Mesothelial cell of epicardium (in vitro differentiated cells): Measurements from ENCODE around the gene FAM20A. TPM values are rescaled to one million over a fixed set of nuclear protein-coding genes. Genes with fewer than 3 reads are reported as not detected.
A peak's percentile ranks its signal among the peaks of the same experiment; 100 is the strongest.
"Not testable (repeated sequence)": the region's sequence is repeated elsewhere in the genome, so short reads cannot be mapped to it uniquely, and the experiment has no call there.

Experiments used
- DNase-seq, 2 experiments: peaks; one replicate each; pipeline ENCODE4 v3.0.0; 2021; ENCODE audit warnings: low spot score in 2 of 2; ENCODE audit not compliant: unreplicated experiment in 2 of 2
- H3K27ac Mint-ChIP-seq: 2 replicates; pipeline ENCODE4 v1.8.0; 2021; ENCODE audit warnings: mixed read lengths
- H3K27me3 Mint-ChIP-seq: 2 replicates; pipeline ENCODE4 v1.8.0; 2021; ENCODE audit warnings: low read depth, mixed read lengths
- H3K36me3 Mint-ChIP-seq: 2 replicates; pipeline ENCODE4 v1.8.0; 2021; ENCODE audit warnings: mixed read lengths
- H3K4me1 Mint-ChIP-seq: 2 replicates; pipeline ENCODE4 v1.8.0; 2021; ENCODE audit warnings: mixed read lengths
- H3K4me3 Mint-ChIP-seq: 2 replicates; pipeline ENCODE4 v1.8.0; 2021; ENCODE audit warnings: mild to moderate bottlenecking, moderate library complexity, mixed read lengths
- H3K9me3 Mint-ChIP-seq: 2 replicates; pipeline ENCODE4 v1.8.0; 2021; ENCODE audit warnings: mixed read lengths
- CTCF ChIP-seq: fragments of 200-600 bp; sonication (generic); IDR thresholded peaks from one replicate; pipeline ENCODE4 v1.5.0; 2021; ENCODE audit warnings: antibody characterized with exemption; ENCODE audit not compliant: unreplicated experiment
- total RNA-seq: library from RNA; stranded (reverse); gene quantifications from 3 replicates; pipeline ENCODE4 v1.2.1, GENCODE V29; 2021

The FAM20A gene
- total RNA-seq, 1 donor from 2014 or later = 1.8 TPM

GRCh38 chr17:68527314-68527713 lies 73.9 kb downstream of the FAM20A start:
- no peak for TF ChIP-seq CTCF
- Mint-ChIP-seq H3K4me1 (peaks cover 4% of the 10 kb centered on the region), H3K36me3 (peaks cover 62% of the 10 kb centered on the region), H3K9me3 (no peaks in the 10 kb centered on the region), H3K27ac (peak overlapping the region; percentile 14), H3K4me3 (no peak overlapping the region), H3K27me3 (no peaks in the 10 kb centered on the region)
- DNase-seq = no peak

GRCh38 chr17:68526548-68526947 lies 74.6 kb downstream of the FAM20A start:
- H3K9me3 Mint-ChIP-seq = no peaks in the 10 kb centered on the region
- H3K4me3 Mint-ChIP-seq = no peak overlapping the region
- H3K27ac Mint-ChIP-seq = no peak overlapping the region
- no peaks in the 10 kb centered on the region for H3K27me3 Mint-ChIP-seq
- H3K4me1 Mint-ChIP-seq = peaks cover 8% of the 10 kb centered on the region
- DNase-seq = no peak
- peaks cover 63% of the 10 kb centered on the region for H3K36me3 Mint-ChIP-seq
- no peak for TF ChIP-seq CTCF

- Mint-ChIP-seq H3K27me3 (no peaks in the 10 kb centered on the region), H3K36me3 (peaks cover 56% of the 10 kb centered on the region), H3K27ac (peak overlapping the region; percentile 14), H3K9me3 (no peaks in the 10 kb centered on the region), H3K4me3 (no peak overlapping the region), H3K4me1 (peaks cover 8% of the 10 kb centered on the region)
- TF ChIP-seq CTCF = no peak
- DNase-seq = no peak
These were observed 78.9 kb downstream of the FAM20A start for GRCh38 chr17:68522266-68522665.

- Mint-ChIP-seq H3K4me1 (peaks cover 16% of the 10 kb centered on the region), H3K9me3 (no peaks in the 10 kb centered on the region), H3K27me3 (no peaks in the 10 kb centered on the region), H3K36me3 (peaks cover 49% of the 10 kb centered on the region), H3K4me3 (no peak overlapping the region), H3K27ac (no peak overlapping the region)
- TF ChIP-seq CTCF = no peak
- no peak for DNase-seq
These were observed 81.3 kb downstream of the FAM20A start for GRCh38 chr17:68519911-68520310.

- DNase-seq, H3K9me3 Mint-ChIP-seq, H3K27me3 Mint-ChIP-seq, H3K4me3 Mint-ChIP-seq: not testable (repeated sequence)
- Mint-ChIP-seq H3K36me3 (peaks cover 47% of the 10 kb centered on the region), H3K4me1 (peaks cover 25% of the 10 kb centered on the region), H3K27ac (peak overlapping the region; percentile 33)
These were observed 82.1 kb downstream of the FAM20A start for GRCh38 chr17:68519051-68519450.

GRCh38 chr17:68518063-68518815 lies 82.9 kb downstream of the FAM20A start:
- no peak for TF ChIP-seq CTCF
- Mint-ChIP-seq H3K36me3 (peaks cover 43% of the 10 kb centered on the region), H3K9me3 (no peaks in the 10 kb centered on the region), H3K4me3 (no peak overlapping the region), H3K27ac (no peak overlapping the region), H3K4me1 (peaks cover 33% of the 10 kb centered on the region), H3K27me3 (no peaks in the 10 kb centered on the region)
- no peak for DNase-seq

- DNase-seq, H3K4me3 Mint-ChIP-seq, H3K27me3 Mint-ChIP-seq, H3K27ac Mint-ChIP-seq, H3K9me3 Mint-ChIP-seq: not testable (repeated sequence)
- Mint-ChIP-seq H3K36me3 (peaks cover 37% of the 10 kb centered on the region), H3K4me1 (peaks cover 32% of the 10 kb centered on the region)
These were observed 83.6 kb downstream of the FAM20A start for GRCh38 chr17:68517605-68518004.
